ENCODE measurements around the gene DRD3.

Gene DRD3

GRCh38 chr3:114178770-114179368 lies at the start of gene DRD3:
DRD3 (minus strand) TSS chr3:114179052; CDS start chr3:114171992, 7,060 bp downstream.
- Histone ChIP-seq H3K4me3 (no peak within 1 kb of the TSS), H3K4me2 (no peak within 1 kb of the TSS), H3K9me3 (no peaks in the 10 kb centered on the region)

GRCh38 chr3:114227076-114227475 lies 48.2 kb upstream of the DRD3 start:
- H3K4me2 ChIP-seq, result no peak overlapping the region
- no peaks in the 10 kb centered on the region for H3K36me3 ChIP-seq
- no peak overlapping the region for H3K4me3 ChIP-seq
- H3K4me1 ChIP-seq, result 0 out of 2 replicates have a peak, but pooled peaks cover 5% of the 10 kb centered on the region
- no peak overlapping the region for H3K9ac ChIP-seq
- no peak for TF ChIP-seq Cebpa-rat (IDR thresholded peaks at IDR 0.05)
- peaks cover 20% of the 10 kb centered on the region for H3K9me3 ChIP-seq
- no peaks in the 10 kb centered on the region for H3K27me3 ChIP-seq
- H4K20me1 ChIP-seq, result no peaks in the 10 kb centered on the region
- no peak overlapping the region for H3K27ac ChIP-seq

More at GRCh38 chr3:114178770-114179368, at the start of gene DRD3:
- TF ChIP-seq Cebpa-rat (IDR thresholded peaks at IDR 0.05), result no peak
- Histone ChIP-seq H3K27ac (no peak within 1 kb of the TSS), H3K4me1 (no peaks in the 10 kb centered on the region), H3K27me3 (no peaks in the 10 kb centered on the region), H3K36me3 (no peaks in the 10 kb centered on the region), H3K9ac (no peak within 1 kb of the TSS), H4K20me1 (no peaks in the 10 kb centered on the region)

DNA sequence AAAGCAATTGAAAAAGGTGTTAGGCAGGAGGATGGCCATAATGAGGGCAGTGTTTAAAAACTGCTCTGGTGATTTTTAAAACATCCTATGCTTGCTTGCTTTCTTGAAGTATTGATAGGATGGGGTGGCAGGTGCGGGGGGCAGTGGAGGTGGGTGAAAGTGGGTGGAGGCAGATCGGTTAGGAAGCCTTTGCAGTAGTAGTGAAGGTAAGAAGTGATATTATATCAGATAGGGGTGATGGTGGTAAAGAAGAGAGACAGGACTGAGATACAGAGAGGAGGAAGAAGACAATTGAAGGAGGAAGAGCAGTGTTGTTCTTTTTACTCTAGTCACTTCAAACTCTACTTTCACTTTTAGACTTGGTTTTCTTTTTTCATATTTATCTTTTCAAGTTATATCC lies 47.5 kb upstream of the DRD3 start:
- Histone ChIP-seq H3K27ac (no peak overlapping the region), H3K9me3 (peaks cover 20% of the 10 kb centered on the region), H4K20me1 (no peaks in the 10 kb centered on the region), H3K36me3 (no peaks in the 10 kb centered on the region), H3K4me1 (no peaks in the 10 kb centered on the region), H3K9ac (no peak overlapping the region), H3K27me3 (no peaks in the 10 kb centered on the region), H3K4me2 (no peak overlapping the region), H3K4me3 (no peak overlapping the region)
- TF ChIP-seq Cebpa-rat (IDR thresholded peaks at IDR 0.05), result no peak

GRCh38 chr3:114223143-114223542 lies 44.3 kb upstream of the DRD3 start:
- Histone ChIP-seq H3K27ac (no peak overlapping the region), H3K9me3 (peaks cover 20% of the 10 kb centered on the region), H3K27me3 (no peaks in the 10 kb centered on the region), H4K20me1 (no peaks in the 10 kb centered on the region), H3K36me3 (no peaks in the 10 kb centered on the region), H3K4me2 (no peak overlapping the region), H3K4me3 (no peak overlapping the region), H3K9ac (no peak overlapping the region), H3K4me1 (peaks cover 5% of the 10 kb centered on the region; the same call in 1 of the 2 replicates)
- TF ChIP-seq Cebpa-rat (IDR thresholded peaks at IDR 0.05), result no peak

DNA sequence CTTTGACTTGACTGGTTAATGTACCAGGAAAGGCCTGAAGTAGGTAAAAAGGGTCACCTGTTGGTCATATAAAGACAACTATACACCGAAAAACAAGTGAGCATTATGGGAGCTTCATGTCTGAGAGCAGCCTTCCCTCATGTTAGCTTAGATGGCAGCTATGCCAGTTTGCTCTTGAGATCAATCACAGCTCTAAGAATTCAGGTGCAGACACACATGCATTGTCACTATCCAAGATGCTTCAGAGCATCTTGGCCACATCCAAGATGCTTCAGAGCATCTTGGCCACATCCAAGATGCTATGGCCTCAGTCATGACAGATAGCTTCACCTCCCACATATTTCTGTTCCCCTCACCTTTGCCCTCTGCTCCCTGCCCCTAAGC lies 43.0 kb upstream of the DRD3 start:
- no peak for TF ChIP-seq Cebpa-rat (IDR thresholded peaks at IDR 0.05)
- peaks cover 5% of the 10 kb centered on the region; the same call in 1 of the 2 replicates for H3K4me1 ChIP-seq
- no peak overlapping the region for H3K4me2 ChIP-seq
- no peaks in the 10 kb centered on the region for H3K27me3 ChIP-seq
- no peaks in the 10 kb centered on the region for H3K36me3 ChIP-seq
- no peak overlapping the region for H3K4me3 ChIP-seq
- H3K9ac ChIP-seq, result no peak overlapping the region
- H3K9me3 ChIP-seq, result peaks cover 20% of the 10 kb centered on the region
- no peak overlapping the region for H3K27ac ChIP-seq
- H4K20me1 ChIP-seq, result no peaks in the 10 kb centered on the region

- Histone ChIP-seq H3K27me3 (no peaks in the 10 kb centered on the region), H3K4me2 (no peak overlapping the region), H4K20me1 (no peaks in the 10 kb centered on the region), H3K27ac (no peak overlapping the region), H3K36me3 (no peaks in the 10 kb centered on the region), H3K9ac (no peak overlapping the region), H3K4me3 (no peak overlapping the region), H3K4me1 (peaks cover 8% of the 10 kb centered on the region; the same call in 1 of the 2 replicates), H3K9me3 (peaks cover 20% of the 10 kb centered on the region)
- no peak for TF ChIP-seq Cebpa-rat (IDR thresholded peaks at IDR 0.05)
Measured at GRCh38 chr3:114221165-114221880, 42.5 kb upstream of the DRD3 start.

DNA sequence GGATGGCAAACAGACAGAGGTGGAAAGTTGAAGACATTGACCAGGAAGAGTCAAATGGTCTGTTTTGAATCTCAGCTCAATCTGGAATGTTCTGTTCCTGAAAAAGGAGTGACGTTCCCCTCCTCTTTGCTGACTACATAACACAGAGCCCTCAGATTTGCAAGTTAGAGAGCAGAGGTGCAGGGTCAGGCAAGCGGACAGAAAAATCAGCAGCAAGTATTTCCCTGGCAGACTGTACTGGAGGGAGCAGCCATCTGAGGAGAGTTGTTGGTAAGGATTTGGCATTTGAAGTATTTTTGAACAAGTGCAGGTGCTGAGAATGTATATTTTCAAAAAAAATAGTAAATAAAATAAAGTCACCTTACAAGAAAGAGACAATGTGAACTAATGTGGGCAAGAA lies 40.9 kb upstream of the DRD3 start:
- Histone ChIP-seq H3K4me3 (no peak overlapping the region), H3K4me2 (no peak overlapping the region), H3K9ac (no peak overlapping the region), H4K20me1 (no peaks in the 10 kb centered on the region), H3K27me3 (no peaks in the 10 kb centered on the region), H3K4me1 (peaks cover 24% of the 10 kb centered on the region), H3K36me3 (no peaks in the 10 kb centered on the region), H3K27ac (no peak overlapping the region), H3K9me3 (peaks cover 7% of the 10 kb centered on the region)
- TF ChIP-seq Cebpa-rat (IDR thresholded peaks at IDR 0.05), result no peak

GRCh38 chr3:114218578-114219185 lies 39.8 kb upstream of the DRD3 start:
- Histone ChIP-seq H3K27me3 (no peaks in the 10 kb centered on the region), H3K4me3 (no peak overlapping the region), H3K4me1 (peaks cover 29% of the 10 kb centered on the region), H3K9me3 (no peaks in the 10 kb centered on the region), H3K27ac (no peak overlapping the region), H3K9ac (no peak overlapping the region), H4K20me1 (no peaks in the 10 kb centered on the region), H3K36me3 (no peaks in the 10 kb centered on the region), H3K4me2 (no peak overlapping the region)
- no peak for TF ChIP-seq Cebpa-rat (IDR thresholded peaks at IDR 0.05)

DNA sequence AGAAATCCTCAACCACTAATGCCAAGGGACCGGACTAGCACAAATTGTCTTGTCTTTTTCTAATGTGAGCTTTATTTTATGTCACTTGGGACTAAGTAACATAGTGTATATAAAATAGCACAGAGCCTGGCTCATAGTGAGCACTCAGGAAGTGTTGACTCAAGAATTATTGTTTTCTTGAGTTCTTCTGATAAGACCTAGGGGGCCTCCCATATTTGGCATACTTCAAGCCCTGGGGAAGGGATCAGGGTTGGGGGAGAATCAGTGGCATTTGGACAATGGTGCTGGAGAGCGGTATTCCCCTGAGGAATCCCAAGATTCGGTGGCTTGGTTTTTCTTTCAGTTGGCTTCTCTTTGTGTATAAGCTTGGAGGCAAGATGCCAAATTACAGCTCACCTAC lies 39.2 kb upstream of the DRD3 start:
- no peak for TF ChIP-seq Cebpa-rat (IDR thresholded peaks at IDR 0.05)
- Histone ChIP-seq H3K4me2 (no peak overlapping the region), H3K4me1 (peaks cover 36% of the 10 kb centered on the region), H3K9ac (no peak overlapping the region), H3K27ac (no peak overlapping the region), H3K4me3 (no peak overlapping the region), H3K9me3 (no peaks in the 10 kb centered on the region), H3K27me3 (no peaks in the 10 kb centered on the region), H3K36me3 (no peaks in the 10 kb centered on the region), H4K20me1 (no peaks in the 10 kb centered on the region)

- H3K36me3 ChIP-seq, result no peaks in the 10 kb centered on the region
- H3K4me1 ChIP-seq, result peaks cover 43% of the 10 kb centered on the region
- H3K27ac ChIP-seq, result no peak overlapping the region
- no peaks in the 10 kb centered on the region for H3K9me3 ChIP-seq
- no peak overlapping the region for H3K4me2 ChIP-seq
- TF ChIP-seq Cebpa-rat (IDR thresholded peaks at IDR 0.05), result no peak
- no peaks in the 10 kb centered on the region for H4K20me1 ChIP-seq
- H3K4me3 ChIP-seq, result no peak overlapping the region
- no peaks in the 10 kb centered on the region for H3K27me3 ChIP-seq
- H3K9ac ChIP-seq, result no peak overlapping the region
Measured at GRCh38 chr3:114217266-114217665, 38.4 kb upstream of the DRD3 start.
